ENCODE results near the gene SLX9. TPM values are rescaled to one million over a fixed set of nuclear protein-coding genes. Genes with fewer than 3 reads are reported as not detected.

The SLX9 gene, protein sequence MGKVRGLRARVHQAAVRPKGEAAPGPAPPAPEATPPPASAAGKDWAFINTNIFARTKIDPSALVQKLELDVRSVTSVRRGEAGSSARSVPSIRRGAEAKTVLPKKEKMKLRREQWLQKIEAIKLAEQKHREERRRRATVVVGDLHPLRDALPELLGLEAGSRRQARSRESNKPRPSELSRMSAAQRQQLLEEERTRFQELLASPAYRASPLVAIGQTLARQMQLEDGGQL
- total RNA-seq = 16.3 and 19.8 TPM in 2 replicates

- peak; percentile 68 to 78 for DNase-seq (ENCODE audit: low read depth in 2 of 2)
Observed at GRCh38 chr21:44939532-44940115, at the start of gene SLX9. TSS of gene SLX9 (plus strand) at chr21:44940029. CDS start at chr21:44940058, 29 bp downstream.

DNA sequence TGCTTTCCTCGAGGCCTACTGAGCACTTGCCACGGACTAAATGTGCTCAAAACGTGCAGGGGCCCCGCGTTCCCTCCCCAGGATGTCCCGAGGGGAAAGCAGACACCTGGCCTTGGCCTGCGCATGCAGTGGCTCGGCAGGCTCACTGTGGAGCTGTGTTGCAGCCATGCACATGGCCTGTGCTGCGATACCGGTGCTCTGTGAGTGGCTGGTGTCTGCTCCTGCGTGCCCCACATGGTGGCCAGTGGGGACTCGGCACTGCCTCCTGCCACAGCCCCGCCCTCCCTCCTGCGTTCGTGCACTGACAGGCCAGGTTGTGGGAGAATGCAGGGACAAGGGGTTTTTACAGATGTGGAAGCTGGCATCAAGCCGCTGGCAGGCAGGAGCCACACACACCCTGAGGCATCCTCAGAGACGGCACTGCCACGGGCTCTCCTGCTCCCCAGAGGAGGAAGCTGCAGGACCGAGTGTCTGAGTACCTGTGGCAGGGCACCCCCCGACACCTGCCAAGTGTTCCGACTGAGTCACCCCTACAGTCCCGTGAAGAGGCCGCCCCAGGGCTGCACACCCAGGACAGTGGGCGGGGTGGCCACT is 49.4 kb upstream of the SLX9 start:
- no peak for DNase-seq (ENCODE audit: low read depth in 2 of 2)

- no peak for DNase-seq (ENCODE audit: low read depth in 2 of 2)
Observed at GRCh38 chr21:44890961-44891541, 48.8 kb upstream of the SLX9 start.

GRCh38 chr21:44891631-44892031 is 48.2 kb upstream of the SLX9 start:
- DNase-seq (ENCODE audit: low read depth in 2 of 2) = no peak

DNA sequence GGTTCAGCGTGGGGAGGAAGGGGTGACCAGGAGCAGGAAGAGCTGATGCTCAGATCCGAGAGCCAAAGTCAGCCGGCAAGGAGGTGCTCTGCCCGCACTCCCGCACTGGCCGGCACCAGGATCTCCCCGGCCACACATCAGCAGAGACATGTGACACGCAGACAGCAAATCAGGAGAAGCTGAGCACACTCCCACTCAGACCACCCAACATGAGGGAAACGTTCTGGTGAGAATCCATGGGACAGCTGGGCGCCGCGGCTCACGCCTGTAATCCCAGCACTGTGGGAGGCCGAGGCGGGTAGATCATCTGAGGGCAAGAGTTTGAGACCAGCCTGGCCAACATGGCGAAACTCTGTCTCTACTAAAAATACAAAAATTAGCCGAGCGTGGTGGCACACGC is 47.7 kb upstream of the SLX9 start:
- DNase-seq (ENCODE audit: low read depth in 2 of 2) = no peak

DNA sequence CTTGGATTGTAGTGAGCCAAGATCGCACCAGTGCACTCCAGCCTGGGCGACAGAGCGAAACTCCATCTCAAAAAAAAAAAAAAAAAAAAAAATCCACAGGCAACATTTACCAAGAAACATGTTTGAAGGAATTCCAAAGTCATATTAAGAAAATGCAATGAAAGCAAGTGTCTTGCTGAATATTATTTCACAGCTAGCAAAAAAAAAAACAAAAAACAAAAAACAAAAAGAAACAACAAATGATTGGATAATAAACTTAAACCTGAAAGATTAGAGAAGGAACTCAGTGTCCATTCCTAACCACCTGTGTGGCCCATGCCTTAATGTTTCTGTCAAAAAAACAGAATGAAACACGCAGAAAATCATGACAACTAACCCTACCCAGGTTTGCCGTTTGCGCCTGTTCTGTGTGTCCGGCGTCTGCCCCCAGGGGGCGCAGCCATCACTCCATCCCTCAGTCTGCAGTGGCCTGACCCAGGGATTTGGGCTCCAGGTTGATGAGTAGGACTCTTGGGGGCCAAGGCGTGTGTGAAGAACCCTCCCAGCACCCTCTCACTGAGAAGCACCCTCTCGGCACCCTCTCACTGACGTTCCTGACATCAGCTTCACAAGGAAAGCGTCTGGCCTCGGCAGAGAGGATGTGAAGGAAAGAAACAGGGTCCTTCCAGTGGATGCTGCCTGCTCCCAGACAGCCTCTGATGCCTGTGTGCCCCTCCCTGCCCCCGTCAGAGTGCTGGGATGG is 47.1 kb upstream of the SLX9 start:
- peak; percentile 48 to 73 for DNase-seq (ENCODE audit: low read depth in 2 of 2)

GRCh38 chr21:44893278-44893556 is 46.6 kb upstream of the SLX9 start:
- no peak for DNase-seq (ENCODE audit: low read depth in 2 of 2)

DNA sequence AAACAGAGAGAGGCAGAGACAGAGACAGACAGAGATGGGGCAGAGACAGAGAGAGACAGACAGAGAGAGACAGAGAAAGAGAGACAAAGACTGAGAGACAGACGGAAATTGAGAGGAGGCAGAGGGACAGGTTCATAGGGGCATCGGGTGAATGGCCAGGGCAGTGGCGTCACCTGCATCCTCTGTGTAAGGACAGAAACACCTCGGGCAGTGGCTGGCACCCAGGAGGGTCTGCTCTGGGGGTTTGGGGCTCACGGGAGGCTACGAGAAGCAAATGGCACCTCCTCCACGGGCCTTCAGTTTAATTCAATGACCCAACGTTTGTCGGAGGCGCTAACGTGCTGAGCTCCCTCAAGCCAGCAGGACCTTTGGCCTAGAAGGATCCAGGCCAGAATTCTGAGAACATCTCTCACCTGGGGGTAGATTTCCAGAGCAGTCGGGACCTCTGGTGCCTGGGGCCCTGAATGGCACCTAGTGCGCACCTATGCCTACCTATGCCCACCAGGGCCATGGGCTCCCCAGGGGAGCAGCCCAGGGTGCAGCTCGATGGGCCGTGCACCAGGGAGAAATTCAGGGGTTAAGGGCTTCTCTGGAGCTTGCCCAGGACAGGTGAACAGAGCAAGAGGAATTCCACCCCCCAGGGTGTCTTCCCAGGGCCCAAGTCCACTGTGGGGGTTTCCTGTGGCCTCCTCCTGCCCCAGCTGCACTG is 45.7 kb upstream of the SLX9 start:
- DNase-seq (ENCODE audit: low read depth in 2 of 2) = no peak

GRCh38 chr21:44894687-44895302 is 45.0 kb upstream of the SLX9 start:
- no peak for DNase-seq (ENCODE audit: low read depth in 2 of 2)

DNA sequence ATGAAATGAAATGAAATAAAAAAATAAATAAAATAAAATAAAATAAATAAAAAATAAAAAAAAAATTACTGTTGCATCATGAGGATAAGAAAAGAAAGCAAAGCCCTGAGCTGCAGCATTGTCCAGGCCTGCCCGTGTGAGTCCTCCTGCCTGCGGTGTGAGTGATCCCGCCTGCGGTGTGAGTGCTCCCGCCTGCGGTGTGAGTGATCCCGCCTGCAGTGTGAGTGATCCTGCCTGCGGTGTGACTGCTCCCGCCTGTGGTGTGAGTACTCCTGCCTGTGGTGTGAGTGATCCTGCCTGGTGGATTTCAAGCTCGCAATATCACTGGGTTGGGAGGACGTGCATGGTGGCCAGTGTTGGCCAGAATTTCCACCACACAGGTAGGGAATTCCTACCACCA is 44.0 kb upstream of the SLX9 start:
- no peak for DNase-seq (ENCODE audit: low read depth in 2 of 2)

DNA sequence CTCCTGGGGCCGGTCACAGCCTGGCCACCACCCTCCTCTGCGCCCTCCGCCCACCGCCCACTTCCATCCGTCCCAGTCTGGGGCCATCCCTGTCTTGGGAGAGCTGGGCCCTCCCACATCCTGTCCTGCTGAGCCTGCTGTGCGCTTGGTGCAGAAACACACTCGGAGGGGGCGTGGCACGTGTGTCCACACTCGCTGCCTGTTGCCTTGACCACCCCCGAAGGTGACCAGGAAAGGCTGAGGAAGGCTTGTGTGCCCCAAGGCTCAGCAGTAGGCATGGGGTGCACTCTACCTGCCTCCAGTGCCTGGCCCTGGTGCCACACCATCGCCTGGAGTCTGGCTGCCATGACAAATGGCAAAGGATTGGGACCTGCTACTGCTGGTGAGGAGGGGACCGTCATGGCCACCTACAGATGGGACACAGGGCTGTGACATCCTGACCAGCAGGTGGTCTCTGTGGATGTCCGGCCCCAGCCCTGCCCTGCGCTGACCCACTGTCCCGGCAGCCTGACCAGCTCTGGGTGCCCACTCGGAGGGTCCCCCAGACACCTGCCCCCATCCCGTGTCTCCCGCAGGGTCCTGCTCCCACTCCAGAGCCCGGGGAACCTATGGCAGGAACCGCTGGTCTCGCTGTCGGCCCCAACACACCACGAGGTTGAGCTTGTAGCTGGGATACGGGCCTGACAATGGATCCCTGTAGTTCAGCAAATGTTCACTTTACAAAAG is 43.1 kb upstream of the SLX9 start:
- DNase-seq (ENCODE audit: low read depth in 2 of 2) = no peak

DNA sequence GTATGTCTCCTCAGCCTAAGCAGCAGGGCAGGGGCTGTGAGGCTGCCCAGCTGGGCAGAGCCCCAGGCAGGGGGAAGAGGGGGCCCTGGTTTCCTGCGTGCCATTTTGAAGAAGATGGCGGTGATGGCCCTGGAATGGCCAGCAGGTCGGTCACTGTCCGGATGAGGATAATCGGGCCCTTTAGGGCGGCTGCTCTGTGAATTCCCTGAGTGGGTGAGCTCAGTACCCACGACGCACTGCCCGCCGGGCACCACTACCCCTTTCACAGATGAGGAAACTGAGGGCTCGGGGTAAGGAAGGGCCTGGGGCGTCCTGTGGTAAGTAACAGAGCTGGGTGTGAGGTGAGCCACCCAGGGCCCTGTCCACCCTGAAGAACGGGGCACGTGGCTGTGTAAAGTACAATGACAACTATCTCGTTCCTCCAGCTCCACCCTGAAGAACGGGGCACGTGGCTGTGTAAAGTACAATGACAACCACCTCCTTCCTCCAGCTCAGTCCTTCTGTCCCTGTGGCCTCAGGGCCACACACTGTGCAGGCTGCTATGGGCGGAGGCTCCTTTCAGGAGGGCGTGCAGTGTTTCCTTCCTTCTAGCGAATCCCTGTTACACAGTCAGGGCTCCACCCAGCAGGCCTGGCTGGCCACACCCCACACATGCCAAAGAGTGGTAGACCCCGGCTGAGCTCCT is 42.4 kb upstream of the SLX9 start:
- DNase-seq (ENCODE audit: low read depth in 2 of 2) = no peak

DNA sequence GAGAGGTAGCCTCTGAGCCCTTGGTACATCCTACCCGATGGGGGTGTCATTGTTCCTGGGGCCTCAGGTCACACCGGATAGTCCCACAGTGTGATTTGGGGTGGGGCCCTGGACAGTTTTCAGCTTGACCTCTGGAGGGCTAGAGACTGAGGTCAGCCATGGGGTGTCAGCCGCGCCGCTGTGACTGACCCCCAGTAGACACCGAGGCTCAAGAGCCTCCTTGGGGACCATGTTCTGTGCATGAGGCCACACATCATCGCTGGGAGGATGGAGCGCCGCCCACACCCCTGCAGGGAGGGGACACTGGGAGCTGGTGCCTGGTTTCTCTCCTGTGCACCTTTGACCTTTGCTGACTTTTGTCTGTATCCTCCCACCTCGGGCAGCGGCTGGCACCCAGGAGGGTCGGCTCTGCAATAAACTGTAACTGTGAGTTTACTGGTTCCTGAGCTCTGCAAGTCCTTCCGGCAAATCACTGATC is 41.8 kb upstream of the SLX9 start:
- no peak for DNase-seq (ENCODE audit: low read depth in 2 of 2)

GRCh38 chr21:44898851-44899767 is 40.7 kb upstream of the SLX9 start:
- no peak for DNase-seq (ENCODE audit: low read depth in 2 of 2)

GRCh38 chr21:44899768-44900558 is 39.9 kb upstream of the SLX9 start:
- no peak for DNase-seq (ENCODE audit: low read depth in 2 of 2)

DNA sequence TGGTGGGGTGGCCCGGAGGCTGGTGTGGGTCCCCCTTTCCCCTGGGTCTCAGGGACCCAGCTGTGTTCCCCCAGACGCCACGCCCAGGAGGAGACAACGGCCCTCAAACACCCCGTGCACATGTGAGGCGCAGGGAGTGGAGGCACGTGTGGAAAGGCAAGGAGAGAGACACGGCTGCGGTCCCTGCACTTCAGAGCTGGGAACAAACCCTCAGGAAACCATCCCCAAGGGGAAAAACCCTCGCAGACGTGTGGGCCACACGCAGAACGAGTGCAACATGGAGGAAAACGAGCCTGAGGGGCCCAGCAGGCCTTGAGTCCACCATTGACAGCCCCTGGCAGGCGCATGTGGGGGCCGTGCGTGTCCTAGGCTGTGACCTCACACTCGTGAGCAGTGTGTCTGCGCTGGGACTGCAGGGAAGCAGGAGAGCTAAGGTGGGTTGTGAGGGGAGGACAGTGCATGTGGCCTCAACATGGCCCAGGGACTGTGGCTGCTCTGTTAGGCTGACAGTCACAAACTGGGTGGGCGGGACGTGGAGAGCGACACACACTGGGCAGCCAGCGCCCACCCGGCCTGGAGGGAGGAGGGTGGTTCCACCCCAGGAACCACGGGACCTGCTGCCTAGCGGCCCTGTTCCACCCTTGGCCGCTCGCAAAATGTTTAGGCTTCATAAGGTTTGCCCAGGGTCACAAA is 39.1 kb upstream of the SLX9 start:
- peak in 1 of 2 donors; percentile 20 for DNase-seq (ENCODE audit: low read depth in 2 of 2)

GRCh38 chr21:44901391-44902074 is 38.3 kb upstream of the SLX9 start:
- DNase-seq (ENCODE audit: low read depth in 2 of 2) = no peak

Data from lung microvascular endothelial cell (primary cell).